HepG2 (cell line): Measurements from ENCODE around the gene GALNTL6.

Experiments used
- BHLHE40 ChIP-seq: IDR thresholded peaks from 2 replicates; pipeline ENCODE4 v1.6.1; 2011; ENCODE audit warnings: low read length, improper control_type of control experiment
- EZH2 ChIP-seq: conservative IDR thresholded peaks from 2 replicates; pipeline ENCODE4 v1.6.1; 2012; ENCODE audit warnings: mild to moderate bottlenecking, low read depth, low read length, moderate library complexity
- HDAC1 ChIP-seq: sonication (generic); formaldehyde crosslinking; IDR thresholded peaks from 2 replicates; pipeline ENCODE4 v1.5.1; 2020; ENCODE audit warnings: mild to moderate bottlenecking, missing genetic modification reagents
- POLR2A ChIP-seq, 2 experiments: IDR thresholded peaks; 2 replicates each; pipeline ENCODE4 v1.6.1; 2011; ENCODE audit warnings: low read depth in 2 of 2, low read length in 2 of 2, mild to moderate bottlenecking in 1 of 2, moderate library complexity in 1 of 2; ENCODE audit not compliant: insufficient read depth in 1 of 2
- SP1 ChIP-seq, 2 experiments: fragments of 450-650 bp in 1 of 2; sonication (generic) in 1 of 2; formaldehyde crosslinking in 1 of 2; IDR thresholded peaks; 2 replicates each; pipeline versions ENCODE4 v1.4.0 to v1.6.1; 2016 to 2020; ENCODE audit warnings: missing genetic modification reagents in 1 of 2
- SRSF9 ChIP-seq: fragments of 200-400 bp; formaldehyde crosslinking; IDR thresholded peaks from 2 replicates; pipeline ENCODE4 v1.6.1; 2018; ENCODE audit warnings: borderline replicate concordance, mild to moderate bottlenecking, low read depth, low read length; ENCODE audit not compliant: insufficient read depth, poor library complexity, severe bottlenecking
- TF ChIP-seq, protein P1 (sequence below): sonication (generic); formaldehyde crosslinking; IDR thresholded peaks from 2 replicates; pipeline ENCODE4 v1.4.0; 2020; ENCODE audit warnings: low read depth, missing genetic modification reagents
- TF ChIP-seq, protein P2 (sequence below): sonication (generic); formaldehyde crosslinking; IDR thresholded peaks from 2 replicates; pipeline ENCODE4 v1.4.0; 2020; ENCODE audit warnings: mild to moderate bottlenecking, low read depth, missing genetic modification reagents

DNA sequence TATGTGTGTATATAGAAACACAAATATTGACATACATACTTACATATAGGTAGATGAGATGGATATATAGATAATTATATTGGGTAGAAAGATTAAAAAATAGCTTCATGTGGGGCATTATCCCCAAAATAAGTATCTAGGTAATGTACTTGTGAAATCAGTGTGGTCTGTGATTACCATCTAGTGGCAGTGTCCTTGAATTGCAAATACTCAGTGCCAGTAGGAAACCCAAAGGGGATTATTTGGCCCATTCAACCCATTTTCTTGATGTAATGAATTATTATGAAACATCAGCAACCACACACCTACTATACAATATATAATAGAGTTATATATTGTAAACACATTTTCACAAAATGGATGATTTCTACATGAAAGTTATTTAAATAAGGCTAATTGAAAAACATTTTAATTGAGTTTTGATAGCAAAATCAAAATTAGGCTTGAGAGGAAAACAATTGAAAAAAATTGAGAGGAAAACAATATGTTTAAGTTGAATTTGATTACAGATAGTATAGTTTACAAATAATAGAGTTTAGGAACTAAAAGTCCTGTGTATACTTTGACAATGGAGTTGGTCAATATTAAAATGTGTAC, 389.4 kb downstream of the GALNTL6 start:
- TF ChIP-seq SRSF9, result no peak
- no peak for TF ChIP-seq HDAC1 (CRISPR knock-in tag)
- TF ChIP-seq BHLHE40, result no peak
- TF ChIP-seq, protein P1, sequence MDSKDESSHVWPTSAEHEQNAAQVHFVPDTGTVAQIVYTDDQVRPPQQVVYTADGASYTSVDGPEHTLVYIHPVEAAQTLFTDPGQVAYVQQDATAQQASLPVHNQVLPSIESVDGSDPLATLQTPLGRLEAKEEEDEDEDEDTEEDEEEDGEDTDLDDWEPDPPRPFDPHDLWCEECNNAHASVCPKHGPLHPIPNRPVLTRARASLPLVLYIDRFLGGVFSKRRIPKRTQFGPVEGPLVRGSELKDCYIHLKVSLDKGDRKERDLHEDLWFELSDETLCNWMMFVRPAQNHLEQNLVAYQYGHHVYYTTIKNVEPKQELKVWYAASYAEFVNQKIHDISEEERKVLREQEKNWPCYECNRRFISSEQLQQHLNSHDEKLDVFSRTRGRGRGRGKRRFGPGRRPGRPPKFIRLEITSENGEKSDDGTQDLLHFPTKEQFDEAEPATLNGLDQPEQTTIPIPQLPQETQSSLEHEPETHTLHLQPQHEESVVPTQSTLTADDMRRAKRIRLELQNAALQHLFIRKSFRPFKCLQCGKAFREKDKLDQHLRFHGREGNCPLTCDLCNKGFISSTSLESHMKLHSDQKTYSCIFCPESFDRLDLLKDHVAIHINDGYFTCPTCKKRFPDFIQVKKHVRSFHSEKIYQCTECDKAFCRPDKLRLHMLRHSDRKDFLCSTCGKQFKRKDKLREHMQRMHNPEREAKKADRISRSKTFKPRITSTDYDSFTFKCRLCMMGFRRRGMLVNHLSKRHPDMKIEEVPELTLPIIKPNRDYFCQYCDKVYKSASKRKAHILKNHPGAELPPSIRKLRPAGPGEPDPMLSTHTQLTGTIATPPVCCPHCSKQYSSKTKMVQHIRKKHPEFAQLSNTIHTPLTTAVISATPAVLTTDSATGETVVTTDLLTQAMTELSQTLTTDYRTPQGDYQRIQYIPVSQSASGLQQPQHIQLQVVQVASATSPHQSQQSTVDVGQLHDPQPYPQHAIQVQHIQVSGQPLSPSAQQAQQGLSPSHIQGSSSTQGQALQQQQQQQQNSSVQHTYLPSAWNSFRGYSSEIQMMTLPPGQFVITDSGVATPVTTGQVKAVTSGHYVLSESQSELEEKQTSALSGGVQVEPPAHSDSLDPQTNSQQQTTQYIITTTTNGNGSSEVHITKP (CRISPR knock-in tag), result no peak
- TF ChIP-seq, protein P2, sequence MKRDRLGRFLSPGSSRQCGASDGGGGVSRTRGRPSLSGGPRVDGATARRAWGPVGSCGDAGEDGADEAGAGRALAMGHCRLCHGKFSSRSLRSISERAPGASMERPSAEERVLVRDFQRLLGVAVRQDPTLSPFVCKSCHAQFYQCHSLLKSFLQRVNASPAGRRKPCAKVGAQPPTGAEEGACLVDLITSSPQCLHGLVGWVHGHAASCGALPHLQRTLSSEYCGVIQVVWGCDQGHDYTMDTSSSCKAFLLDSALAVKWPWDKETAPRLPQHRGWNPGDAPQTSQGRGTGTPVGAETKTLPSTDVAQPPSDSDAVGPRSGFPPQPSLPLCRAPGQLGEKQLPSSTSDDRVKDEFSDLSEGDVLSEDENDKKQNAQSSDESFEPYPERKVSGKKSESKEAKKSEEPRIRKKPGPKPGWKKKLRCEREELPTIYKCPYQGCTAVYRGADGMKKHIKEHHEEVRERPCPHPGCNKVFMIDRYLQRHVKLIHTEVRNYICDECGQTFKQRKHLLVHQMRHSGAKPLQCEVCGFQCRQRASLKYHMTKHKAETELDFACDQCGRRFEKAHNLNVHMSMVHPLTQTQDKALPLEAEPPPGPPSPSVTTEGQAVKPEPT (CRISPR knock-in tag), result no peak
- no peak for TF ChIP-seq EZH2
- no peak for TF ChIP-seq POLR2A (IDR thresholded peaks at IDR 0.05; ENCODE audit: insufficient read depth in 1 of 2, low read depth in 2 of 2, low read length in 2 of 2)
- no peak for TF ChIP-seq SP1 (IDR thresholded peaks at IDR 0.05)
- no peak for TF ChIP-seq SP1 (CRISPR knock-in tag; IDR thresholded peaks at IDR 0.05)
